SK-N-MC (cell line): Measurements from ENCODE around the gene CLRN1.

Experiments used
- DNase-seq: peaks from one replicate; pipeline ENCODE4 v3.0.0-alpha.2; 2011; ENCODE audit warnings: low read depth, low spot score
- H3K27ac ChIP-seq: fragments of 200-600 bp; sonication (generic); 2 replicates; pipeline ENCODE4 v1.5.1; 2016; ENCODE audit warnings: mixed run types
- H3K36me3 ChIP-seq: fragments of 200-600 bp; sonication (generic); 2 replicates; pipeline ENCODE4 v1.6.1; 2017; ENCODE audit warnings: antibody characterized with exemption, low read length, mixed read lengths; ENCODE audit not compliant: insufficient read depth
- H3K4me3 ChIP-seq: fragments of 200-600 bp; sonication (generic); 2 replicates; pipeline ENCODE4 v1.5.1; 2016
- H3K9ac ChIP-seq: fragments of 200-600 bp; sonication (generic); 2 replicates; pipeline ENCODE4 v1.8.0; 2017; ENCODE audit warnings: mixed run types, mixed read lengths; ENCODE audit not compliant: insufficient read length
- H3K9me3 ChIP-seq: fragments of 200-600 bp; sonication (generic); 2 replicates; pipeline ENCODE4 v1.6.1; 2017; ENCODE audit warnings: low read depth, mild to moderate bottlenecking, antibody characterized with exemption, low read length, moderate library complexity, mixed read lengths
- EZH2 ChIP-seq: fragments of 200-600 bp; sonication (generic); IDR thresholded peaks from one replicate; pipeline ENCODE4 v1.6.1; 2017; ENCODE audit warnings: antibody characterized with exemption
- FOXP2 ChIP-seq: optimal IDR thresholded peaks from 2 replicates; pipeline ENCODE3; 2011; ENCODE audit warnings: mild to moderate bottlenecking, moderate library complexity; ENCODE audit not compliant: insufficient read depth; ENCODE audit errors: extremely low read length, control extremely low read depth
- POLR2AphosphoS5 ChIP-seq: IDR thresholded peaks from 2 replicates; pipeline ENCODE4 v1.6.1; 2012; ENCODE audit warnings: mild to moderate bottlenecking, low read depth, low read length, borderline replicate concordance

Gene CLRN1

GRCh38 chr3:150985711-150986110 lies 13.2 kb upstream of the CLRN1 start:
- DNase-seq = no peak
- H3K27ac ChIP-seq = no peak overlapping the region
- no peaks in the 10 kb centered on the region for H3K36me3 ChIP-seq
- no peak for TF ChIP-seq FOXP2
- TF ChIP-seq POLR2AphosphoS5 = no peak
- TF ChIP-seq EZH2 = no peak
- no peak overlapping the region for H3K4me3 ChIP-seq
- H3K9ac ChIP-seq = no peak overlapping the region
- no peaks in the 10 kb centered on the region for H3K9me3 ChIP-seq

- no peak for DNase-seq
- no peak overlapping the region for H3K4me3 ChIP-seq
- no peak overlapping the region for H3K27ac ChIP-seq
- H3K9ac ChIP-seq = no peak overlapping the region
- H3K9me3 ChIP-seq = no peaks in the 10 kb centered on the region
- H3K36me3 ChIP-seq = no peaks in the 10 kb centered on the region
- TF ChIP-seq POLR2AphosphoS5 (no peak), EZH2 (no peak), FOXP2 (no peak)
These were observed 11.5 kb upstream of the CLRN1 start for GRCh38 chr3:150984066-150984465.

- H3K9me3 ChIP-seq = no peaks in the 10 kb centered on the region
- TF ChIP-seq EZH2 (no peak), FOXP2 (no peak), POLR2AphosphoS5 (no peak)
- DNase-seq = no peak
These were observed 6.1 kb upstream of the CLRN1 start for GRCh38 chr3:150978566-150979148.

GRCh38 chr3:150975992-150976368 lies 3.5 kb upstream of the CLRN1 start:
- Histone ChIP-seq H3K27ac (no peak overlapping the region), H3K36me3 (no peaks in the 10 kb centered on the region), H3K9ac (no peak overlapping the region)

More at GRCh38 chr3:150978566-150979148, 6.1 kb upstream of the CLRN1 start:
- H3K4me3 ChIP-seq = no peak overlapping the region
- no peaks in the 10 kb centered on the region for H3K36me3 ChIP-seq
- H3K9ac ChIP-seq = no peak overlapping the region
- no peak overlapping the region for H3K27ac ChIP-seq

GRCh38 chr3:150975086-150975991 lies 2.8 kb upstream of the CLRN1 start:
- H3K9ac ChIP-seq = no peak overlapping the region
- H3K9me3 ChIP-seq = no peaks in the 10 kb centered on the region
- H3K27ac ChIP-seq = no peak overlapping the region
- no peak for DNase-seq
- TF ChIP-seq POLR2AphosphoS5 (no peak), EZH2 (no peak), FOXP2 (no peak)
- H3K36me3 ChIP-seq = no peaks in the 10 kb centered on the region
- no peak overlapping the region for H3K4me3 ChIP-seq

More at GRCh38 chr3:150975992-150976368, 3.5 kb upstream of the CLRN1 start:
- H3K9me3 ChIP-seq = no peaks in the 10 kb centered on the region
- no peak overlapping the region for H3K4me3 ChIP-seq
- TF ChIP-seq POLR2AphosphoS5 = no peak
- no peak for TF ChIP-seq EZH2
- DNase-seq = no peak

GRCh38 chr3:150970665-150971324 lies 1.7 kb downstream of the CLRN1 start:
- TF ChIP-seq POLR2AphosphoS5 (no peak), FOXP2 (no peak), EZH2 (no peak)
- H3K36me3 ChIP-seq = no peaks in the 10 kb centered on the region
- no peak overlapping the region for H3K4me3 ChIP-seq
- no peak overlapping the region for H3K27ac ChIP-seq
- DNase-seq = no peak
- H3K9me3 ChIP-seq = no peaks in the 10 kb centered on the region
- no peak overlapping the region for H3K9ac ChIP-seq

- DNase-seq = no peak
- Histone ChIP-seq H3K9me3 (no peaks in the 10 kb centered on the region), H3K27ac (no peak overlapping the region), H3K4me3 (no peak overlapping the region), H3K36me3 (no peaks in the 10 kb centered on the region), H3K9ac (no peak overlapping the region)
- TF ChIP-seq FOXP2 = no peak
- no peak for TF ChIP-seq POLR2AphosphoS5
- no peak for TF ChIP-seq EZH2
These were observed 4.0 kb downstream of the CLRN1 start for GRCh38 chr3:150968341-150969035.

- no peak for DNase-seq
- H3K36me3 ChIP-seq = no peaks in the 10 kb centered on the region
- no peaks in the 10 kb centered on the region for H3K9me3 ChIP-seq
- TF ChIP-seq FOXP2 (no peak), POLR2AphosphoS5 (no peak), EZH2 (no peak)
- no peak overlapping the region for H3K27ac ChIP-seq
- H3K9ac ChIP-seq = no peak overlapping the region
- H3K4me3 ChIP-seq = no peak overlapping the region
These were observed 7.1 kb downstream of the CLRN1 start for GRCh38 chr3:150965436-150965835.
